Naive thymus-derived CD4-positive, alpha-beta T cell (primary cell): ENCODE results near the gene RAPGEF5. TPM values are rescaled to one million over a fixed set of nuclear protein-coding genes. Genes with fewer than 3 reads are reported as not detected.

ENCODE experiments used
- ATAC-seq: fragments of 150-1000 bp; cut with Tn5 transposase; 2 replicates; pipeline ENCODE4 v1.10.0; 2021; ENCODE audit warnings: mild to moderate bottlenecking, moderate library complexity
- CTCF ChIA-PET: fragments of 350-600 bp; sonication (Branson Sonifier 250); formaldehyde crosslinking; loops from one replicate; lab custom pipeline; 2021; ENCODE audit warnings: antibody characterized with exemption; lab: Charles Lee
- POLR2A ChIA-PET: fragments of 350-600 bp; sonication (Branson Sonifier 250); formaldehyde crosslinking; loops from one replicate; lab custom pipeline; 2021; ENCODE audit warnings: antibody characterized with exemption, inconsistent platforms; lab: Charles Lee
- DNase-seq, 9 donors: peaks; one replicate each; pipeline versions ENCODE4 v3.0.0 to v3.0.0-alpha.2; 2020 to 2022; ENCODE audit warnings: mixed read lengths in 1 of 9
- H3K27ac ChIP-seq: one replicate; pipeline ENCODE4 v1.7.0; 2013; ENCODE audit warnings: mild to moderate bottlenecking, low read depth, low read length, moderate library complexity
- H3K27me3 ChIP-seq, 2 donors: one replicate each; pipeline ENCODE4 v1.7.0; 2013; ENCODE audit warnings: low read length in 2 of 2, mild to moderate bottlenecking in 2 of 2, moderate library complexity in 2 of 2; ENCODE audit not compliant: control insufficient read depth in 2 of 2, insufficient read depth in 2 of 2
- H3K36me3 ChIP-seq, 3 experiments: 1 replicate in 2 of 3; 2 replicates in 1 of 3; pipeline ENCODE4 v1.7.0; 2013; ENCODE audit warnings: low read length in 3 of 3, mild to moderate bottlenecking in 3 of 3, moderate library complexity in 1 of 3; ENCODE audit not compliant: insufficient read depth in 3 of 3, control insufficient read depth in 2 of 3
- H3K4me1 ChIP-seq, 2 donors: one replicate each; pipeline ENCODE4 v1.7.0; 2013; ENCODE audit warnings: low read length in 2 of 2, mild to moderate bottlenecking in 2 of 2, moderate library complexity in 1 of 2; ENCODE audit not compliant: control insufficient read depth in 2 of 2, insufficient read depth in 2 of 2
- H3K4me3 ChIP-seq: 2 replicates; pipeline ENCODE4 v1.7.0; 2013; ENCODE audit warnings: mild to moderate bottlenecking, low read length
- H3K9me3 ChIP-seq, 3 experiments: 1 replicate in 2 of 3; 2 replicates in 1 of 3; pipeline ENCODE4 v1.7.0; 2013; ENCODE audit warnings: low read length in 3 of 3; ENCODE audit not compliant: control insufficient read depth in 2 of 3
- H3K27ac Mint-ChIP-seq, 9 donors: one replicate each; pipeline ENCODE4 v1.8.0; 2020 to 2022; ENCODE audit warnings: mixed read lengths in 9 of 9, mild to moderate bottlenecking in 8 of 9, moderate library complexity in 5 of 9, inconsistent platforms in 2 of 9
- H3K27me3 Mint-ChIP-seq, 5 donors: one replicate each; pipeline ENCODE4 v1.8.0; 2021 to 2022; ENCODE audit warnings: mixed read lengths in 5 of 5, mild to moderate bottlenecking in 1 of 5
- H3K36me3 Mint-ChIP-seq, 5 donors: one replicate each; pipeline ENCODE4 v1.8.0; 2020 to 2022; ENCODE audit warnings: mixed read lengths in 5 of 5, mild to moderate bottlenecking in 3 of 5, inconsistent platforms in 1 of 5
- H3K4me1 Mint-ChIP-seq, 7 donors: one replicate each; pipeline ENCODE4 v1.8.0; 2020 to 2022; ENCODE audit warnings: mixed read lengths in 7 of 7, mild to moderate bottlenecking in 3 of 7, inconsistent platforms in 1 of 7
- H3K4me3 Mint-ChIP-seq, 10 donors: one replicate each; pipeline ENCODE4 v1.8.0; 2020 to 2022; ENCODE audit warnings: mild to moderate bottlenecking in 10 of 10, mixed read lengths in 10 of 10, moderate library complexity in 6 of 10, inconsistent platforms in 2 of 10
- H3K9me3 Mint-ChIP-seq, 11 donors: one replicate each; pipeline ENCODE4 v1.8.0; 2020 to 2022; ENCODE audit warnings: mixed read lengths in 11 of 11, mild to moderate bottlenecking in 4 of 11, inconsistent platforms in 1 of 11, moderate library complexity in 1 of 11
- intact Hi-C, 2 donors: fragments of 100-400 bp; cut with micrococcal nuclease; formaldehyde crosslinking; loops; one replicate each; pipeline ENCODE4 v1.15.1; 2023
- polyA plus RNA-seq, 2 donors: library from polyadenylated mRNA; unstranded; fragments of 300-500 nt; fragmentation: Illumina TruSeq; gene quantifications; one replicate each; pipeline ENCODE4 v1.2.3, GENCODE V29; 2021
- total RNA-seq, 6 experiments: library from RNA in 5 of 6; stranded (reverse) in 5 of 6; gene quantifications; 1 replicate in 5 of 6; 2 replicates in 1 of 6; pipeline ENCODE4 v1.2.3 and lab custom pipeline; 2021 to 2026

The RAPGEF5 gene, protein sequence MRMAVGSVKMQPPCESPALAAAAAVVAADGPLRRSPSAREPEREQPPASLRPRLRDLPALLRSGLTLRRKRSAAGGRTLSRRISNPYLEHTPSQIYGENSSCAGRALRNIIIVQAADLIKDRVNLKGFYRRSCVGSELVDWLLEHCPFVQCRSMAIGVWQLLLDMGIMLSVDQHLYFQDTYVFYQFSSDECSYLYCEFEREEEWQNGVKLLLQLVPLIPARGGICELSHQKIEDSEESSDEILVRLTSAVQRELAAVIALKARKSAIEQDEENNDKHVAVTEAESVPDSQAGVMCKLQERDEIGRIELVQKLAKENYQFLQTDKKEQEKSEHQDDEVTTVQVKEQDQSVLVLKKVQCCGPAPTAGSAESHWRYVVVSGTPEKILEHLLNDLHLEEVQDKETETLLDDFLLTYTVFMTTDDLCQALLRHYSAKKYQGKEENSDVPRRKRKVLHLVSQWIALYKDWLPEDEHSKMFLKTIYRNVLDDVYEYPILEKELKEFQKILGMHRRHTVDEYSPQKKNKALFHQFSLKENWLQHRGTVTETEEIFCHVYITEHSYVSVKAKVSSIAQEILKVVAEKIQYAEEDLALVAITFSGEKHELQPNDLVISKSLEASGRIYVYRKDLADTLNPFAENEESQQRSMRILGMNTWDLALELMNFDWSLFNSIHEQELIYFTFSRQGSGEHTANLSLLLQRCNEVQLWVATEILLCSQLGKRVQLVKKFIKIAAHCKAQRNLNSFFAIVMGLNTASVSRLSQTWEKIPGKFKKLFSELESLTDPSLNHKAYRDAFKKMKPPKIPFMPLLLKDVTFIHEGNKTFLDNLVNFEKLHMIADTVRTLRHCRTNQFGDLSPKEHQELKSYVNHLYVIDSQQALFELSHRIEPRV
- total RNA-seq (under 1 TPM in 2 of 5 experiments, not detected in 3; 0.17 to 0.93 TPM), polyA plus RNA-seq (not detected), total RNA-seq (lab: John Stamatoyannopoulos, UW) (not detected)

DNA sequence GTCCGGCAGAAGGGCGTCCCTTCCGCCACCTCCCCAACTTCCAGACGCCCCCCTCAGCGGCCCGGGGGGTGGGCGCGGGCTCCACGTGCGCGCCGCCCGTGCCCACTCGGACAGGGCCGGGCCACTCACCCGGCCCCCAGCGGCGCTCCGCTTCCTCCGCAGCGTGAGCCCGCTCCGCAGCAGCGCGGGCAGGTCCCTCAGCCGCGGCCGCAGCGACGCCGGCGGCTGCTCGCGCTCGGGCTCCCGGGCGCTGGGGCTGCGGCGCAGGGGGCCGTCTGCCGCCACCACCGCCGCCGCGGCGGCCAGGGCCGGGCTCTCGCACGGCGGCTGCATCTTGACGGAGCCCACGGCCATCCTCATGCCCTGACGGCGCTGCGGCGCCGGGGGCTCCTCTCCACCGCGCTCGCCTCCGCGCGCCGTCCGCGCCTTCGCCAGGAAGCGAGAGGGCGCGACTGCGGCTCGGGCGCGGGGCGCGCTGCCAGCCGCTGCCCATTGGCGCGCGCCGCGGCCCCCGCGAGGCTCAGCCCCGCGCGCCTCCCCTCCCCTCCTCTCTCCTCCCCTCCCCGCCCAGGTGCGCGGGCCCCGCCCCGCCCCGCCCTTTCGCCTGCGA, at the start of gene RAPGEF5:
Gene RAPGEF5, minus strand, starts transcription at position 454 of the 610 bp plus-strand sequence. Its CDS starts 94 bp downstream, at position 360.
- Histone ChIP-seq H3K4me1 (no peaks in the 10 kb centered on the region), H3K36me3 (no peaks in the 10 kb centered on the region), H3K4me3 (no peak within 1 kb of the TSS), H3K27me3 (no peaks in the 10 kb centered on the region), H3K27ac (no peak within 1 kb of the TSS), H3K9me3 (no peaks in the 10 kb centered on the region)
- peak; percentile 18 for ATAC-seq
- Mint-ChIP-seq H3K4me1 (peaks cover 0 to 15% (median 11%) of the 10 kb centered on the region in 7 donors), H3K9me3 (peaks cover 1 to 21% (median 7%) of the 10 kb centered on the region in 11 donors), H3K4me3 (peak within 1 kb of the TSS; percentile 55 to 83 (median 73)), H3K27ac (no peak within 1 kb of the TSS), H3K36me3 (peaks cover 0 to 6% (median 0%) of the 10 kb centered on the region in 5 donors), H3K27me3 (peaks cover 49 to 61% (median 53%) of the 10 kb centered on the region in 5 donors)
- ChIA-PET POLR2A (no interaction called here), CTCF (no interaction called here)
- DNase-seq = no peak
- intact Hi-C loops = no loop called here

DNA sequence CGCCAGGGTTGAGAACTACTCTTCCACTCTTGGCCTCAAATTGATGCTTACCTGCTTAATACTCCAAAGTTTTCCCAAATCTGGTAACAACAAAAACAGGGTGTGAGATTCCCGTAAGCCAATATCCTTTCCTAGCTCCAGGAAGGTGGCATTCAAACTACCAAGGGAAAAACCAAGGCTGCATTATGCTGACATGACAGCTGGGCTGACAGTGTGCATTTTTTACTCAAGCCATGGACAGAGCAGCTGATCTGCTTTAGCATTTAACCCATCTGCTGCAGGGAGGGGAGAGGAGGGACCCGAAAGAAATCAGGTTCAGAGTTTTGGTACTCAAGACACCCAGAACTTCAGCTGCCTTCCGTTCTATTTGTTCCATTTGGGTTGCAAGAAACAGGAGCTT, 49.8 kb upstream of the RAPGEF5 start:
- no peaks in the 10 kb centered on the region for H3K9me3 ChIP-seq
- no peak overlapping the region for H3K4me3 ChIP-seq
- Mint-ChIP-seq H3K4me1 (peaks cover 0 to 6% (median 4%) of the 10 kb centered on the region in 7 donors), H3K9me3 (peaks cover 0 to 3% (median 0%) of the 10 kb centered on the region in 11 donors), H3K36me3 (peaks cover 0 to 2% (median 0%) of the 10 kb centered on the region in 5 donors), H3K27ac (no peak overlapping the region), H3K4me3 (no peak overlapping the region), H3K27me3 (peaks cover 0 to 5% (median 0%) of the 10 kb centered on the region in 5 donors)
- intact Hi-C loops = no loop called here
- DNase-seq (no peak), ATAC-seq (no peak)
- H3K4me1 ChIP-seq = peaks cover 0 to 5% of the 10 kb centered on the region in 2 donors
- ChIA-PET CTCF (no interaction called here), POLR2A (no interaction called here)
- no peaks in the 10 kb centered on the region for H3K36me3 ChIP-seq
- H3K27me3 ChIP-seq = no peaks in the 10 kb centered on the region
- H3K27ac ChIP-seq = no peak overlapping the region

DNA sequence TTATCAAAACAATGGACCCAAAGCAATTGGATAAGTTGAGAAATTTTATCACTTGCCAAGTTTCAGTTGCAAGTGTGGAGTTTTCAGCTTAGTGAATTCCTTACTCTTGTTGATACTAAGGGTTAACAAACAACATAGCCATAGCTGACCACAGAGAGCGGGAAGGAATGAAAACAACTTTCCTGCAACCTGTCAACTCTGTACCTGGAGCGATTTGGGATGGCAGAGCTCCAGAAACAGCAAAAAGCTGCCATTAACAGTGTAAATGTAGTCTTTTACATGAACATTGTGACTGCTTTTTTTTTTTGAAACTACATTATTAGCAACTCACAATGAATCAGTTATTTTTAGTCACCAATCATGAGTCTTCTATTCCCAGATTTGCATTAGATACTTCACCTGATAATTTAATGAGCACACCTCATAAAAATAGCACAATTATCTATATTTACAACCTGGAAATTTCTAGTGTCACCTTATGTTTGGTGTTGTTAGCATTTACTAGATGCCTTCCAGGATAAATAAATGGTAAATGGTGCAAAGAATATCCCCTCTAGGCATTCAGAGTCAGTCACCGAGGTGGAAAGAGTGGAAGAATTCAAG, 47.6 kb upstream of the RAPGEF5 start:
- no peak for DNase-seq
- H3K4me1 ChIP-seq = peaks cover 0 to 5% of the 10 kb centered on the region in 2 donors
- H3K4me1 Mint-ChIP-seq = peaks cover 0 to 8% (median 4%) of the 10 kb centered on the region in 7 donors
- ChIA-PET CTCF (no interaction called here), POLR2A (no interaction called here)
- no peak for ATAC-seq
- no peak overlapping the region for H3K4me3 Mint-ChIP-seq
- intact Hi-C loops = no loop called here
- H3K9me3 Mint-ChIP-seq = peaks cover 0 to 3% (median 0%) of the 10 kb centered on the region in 11 donors
- no peak overlapping the region for H3K4me3 ChIP-seq
- H3K27me3 ChIP-seq = no peaks in the 10 kb centered on the region
- no peaks in the 10 kb centered on the region for H3K36me3 ChIP-seq
- no peak overlapping the region for H3K27ac ChIP-seq
- H3K27me3 Mint-ChIP-seq = peaks cover 0 to 5% (median 0%) of the 10 kb centered on the region in 5 donors
- no peaks in the 10 kb centered on the region for H3K9me3 ChIP-seq
- no peak overlapping the region for H3K27ac Mint-ChIP-seq
- H3K36me3 Mint-ChIP-seq = peaks cover 0 to 2% (median 0%) of the 10 kb centered on the region in 5 donors

DNA sequence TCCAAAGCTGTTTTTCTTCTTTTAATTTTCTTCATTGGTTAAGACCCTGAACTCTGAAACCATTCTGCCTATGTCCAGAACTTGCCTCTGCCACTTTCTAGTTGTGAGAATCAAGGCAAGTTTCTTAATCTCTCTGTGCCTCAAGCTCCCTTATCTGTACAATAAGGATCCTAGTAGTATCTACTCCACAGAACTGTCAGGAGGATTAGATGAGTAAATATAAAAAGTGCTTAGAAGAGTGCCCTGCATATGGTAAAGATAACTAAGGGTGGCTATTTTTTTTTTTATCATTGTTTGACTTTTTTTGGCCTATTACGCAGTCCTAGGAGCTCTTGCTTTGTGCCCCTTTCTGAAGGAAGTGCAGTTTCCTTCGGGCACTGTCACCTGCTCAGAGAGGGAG, 46.4 kb upstream of the RAPGEF5 start:
- DNase-seq (no peak), ATAC-seq (no peak)
- Histone ChIP-seq H3K4me1 (peaks cover 0 to 5% of the 10 kb centered on the region in 2 donors), H3K36me3 (no peaks in the 10 kb centered on the region), H3K9me3 (no peaks in the 10 kb centered on the region), H3K27ac (no peak overlapping the region), H3K4me3 (no peak overlapping the region), H3K27me3 (no peaks in the 10 kb centered on the region)
- H3K36me3 Mint-ChIP-seq = peaks cover 0 to 2% (median 0%) of the 10 kb centered on the region in 5 donors
- POLR2A ChIA-PET = no interaction called here
- intact Hi-C loops = no loop called here
- CTCF ChIA-PET = no interaction called here
- H3K27me3 Mint-ChIP-seq = peaks cover 0 to 2% (median 0%) of the 10 kb centered on the region in 5 donors
- peaks cover 0 to 3% (median 0%) of the 10 kb centered on the region in 11 donors for H3K9me3 Mint-ChIP-seq
- H3K4me3 Mint-ChIP-seq = no peak overlapping the region
- peaks cover 0 to 8% (median 4%) of the 10 kb centered on the region in 7 donors for H3K4me1 Mint-ChIP-seq
- H3K27ac Mint-ChIP-seq = no peak overlapping the region

DNA sequence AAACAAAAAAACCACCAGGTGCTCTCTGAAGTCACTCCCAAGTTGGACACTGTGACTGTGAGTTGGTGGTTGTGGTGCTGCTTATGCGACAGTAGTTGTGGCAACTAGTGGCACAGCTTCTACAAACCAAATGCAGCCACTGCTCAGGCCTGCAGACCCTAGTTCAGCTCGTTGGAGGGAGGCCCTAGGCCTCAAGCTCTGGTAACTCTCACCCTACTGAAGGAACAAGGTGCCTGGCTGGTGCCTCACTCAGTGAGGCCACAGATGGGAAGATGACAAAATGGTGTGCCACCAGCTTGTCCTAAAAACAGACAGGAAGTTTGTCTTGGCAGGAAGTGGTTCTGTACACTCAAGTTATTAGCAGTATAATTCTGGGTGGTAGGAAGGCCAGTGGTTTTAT, 45.3 kb upstream of the RAPGEF5 start:
- H3K27me3 Mint-ChIP-seq = peaks cover 0 to under 1% (median 0%) of the 10 kb centered on the region in 5 donors
- no peak overlapping the region for H3K4me3 ChIP-seq
- H3K4me3 Mint-ChIP-seq = peak overlapping the region in 1 of 10 donors; percentile 18
- no peaks in the 10 kb centered on the region for H3K27me3 ChIP-seq
- peaks cover 0 to 2% (median 0%) of the 10 kb centered on the region in 11 donors for H3K9me3 Mint-ChIP-seq
- H3K36me3 Mint-ChIP-seq = peaks cover 0 to 2% (median 0%) of the 10 kb centered on the region in 5 donors
- H3K27ac Mint-ChIP-seq = no peak overlapping the region
- ChIA-PET POLR2A (no interaction called here), CTCF (interaction anchor here (0.8 kb wide), 1 partner anchor 288 kb away, joined by 3 read pairs; no protein-coding TSS in a partner anchor)
- H3K4me1 ChIP-seq = peaks cover 0 to 5% of the 10 kb centered on the region in 2 donors
- no peaks in the 10 kb centered on the region for H3K36me3 ChIP-seq
- no peaks in the 10 kb centered on the region for H3K9me3 ChIP-seq
- H3K27ac ChIP-seq = no peak overlapping the region
- intact Hi-C loops = no loop called here
- DNase-seq (no peak), ATAC-seq (no peak)
- peaks cover 0 to 8% (median 4%) of the 10 kb centered on the region in 7 donors for H3K4me1 Mint-ChIP-seq
